Measurements from ENCODE around the gene RNF14.
"Not testable (repeated sequence)": the region's sequence is repeated elsewhere in the genome, so short reads cannot be mapped to it uniquely, and the experiment has no call there.

The RNF14 gene

GRCh38 chr5:141968914-141969608 lies at the start of gene RNF14:
Gene RNF14, plus strand, starts transcription at chr5:141969105. Its CDS starts 4,484 bp downstream, at chr5:141973589.
- DNase-seq, result peak; percentile 41

DNA sequence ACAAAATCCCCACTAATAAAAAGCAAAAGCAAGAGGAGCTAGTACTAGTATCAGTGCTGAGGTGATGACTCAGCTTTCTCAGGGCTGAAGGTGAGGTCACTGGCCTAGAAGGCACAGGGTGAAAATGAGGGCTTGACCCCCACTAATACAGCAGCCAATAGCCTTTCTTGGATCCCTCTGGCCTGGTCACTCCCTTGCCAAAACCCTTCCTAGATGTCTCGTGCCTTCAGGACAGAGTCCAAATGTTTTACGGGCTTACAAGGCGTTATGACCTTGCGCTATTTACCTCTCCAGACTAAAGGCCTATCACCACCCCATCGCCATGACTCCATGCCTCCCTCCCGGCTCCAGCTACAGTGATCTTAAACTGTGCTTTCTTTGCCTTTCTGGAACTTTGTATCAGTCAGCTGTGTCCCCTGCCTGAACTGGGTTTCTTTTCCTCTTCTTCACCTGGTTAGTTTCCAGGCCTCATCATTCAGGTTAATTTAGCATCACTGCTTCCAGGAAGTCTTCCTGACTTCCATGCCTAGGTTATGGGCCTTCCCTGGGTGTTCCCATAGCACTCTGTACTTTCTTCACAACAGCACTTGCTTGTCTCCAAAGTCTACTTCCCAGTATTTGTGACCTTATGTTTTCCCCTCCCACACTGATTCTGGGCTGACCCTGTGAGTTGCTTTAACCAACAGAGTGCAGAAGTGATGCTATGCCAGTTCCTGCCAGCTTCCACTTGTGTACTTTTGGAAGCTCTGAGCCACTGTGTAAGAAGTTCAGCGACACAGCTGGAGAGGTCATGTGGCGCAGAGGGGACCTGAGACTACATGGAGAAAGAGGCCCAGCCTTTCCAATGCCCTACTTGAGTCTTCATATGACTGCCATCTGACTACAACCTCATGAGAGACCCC lies 49.4 kb upstream of the RNF14 start:
- DNase-seq, result no peak

GRCh38 chr5:141920771-141921170 lies 48.1 kb upstream of the RNF14 start:
- no peak for DNase-seq

DNA sequence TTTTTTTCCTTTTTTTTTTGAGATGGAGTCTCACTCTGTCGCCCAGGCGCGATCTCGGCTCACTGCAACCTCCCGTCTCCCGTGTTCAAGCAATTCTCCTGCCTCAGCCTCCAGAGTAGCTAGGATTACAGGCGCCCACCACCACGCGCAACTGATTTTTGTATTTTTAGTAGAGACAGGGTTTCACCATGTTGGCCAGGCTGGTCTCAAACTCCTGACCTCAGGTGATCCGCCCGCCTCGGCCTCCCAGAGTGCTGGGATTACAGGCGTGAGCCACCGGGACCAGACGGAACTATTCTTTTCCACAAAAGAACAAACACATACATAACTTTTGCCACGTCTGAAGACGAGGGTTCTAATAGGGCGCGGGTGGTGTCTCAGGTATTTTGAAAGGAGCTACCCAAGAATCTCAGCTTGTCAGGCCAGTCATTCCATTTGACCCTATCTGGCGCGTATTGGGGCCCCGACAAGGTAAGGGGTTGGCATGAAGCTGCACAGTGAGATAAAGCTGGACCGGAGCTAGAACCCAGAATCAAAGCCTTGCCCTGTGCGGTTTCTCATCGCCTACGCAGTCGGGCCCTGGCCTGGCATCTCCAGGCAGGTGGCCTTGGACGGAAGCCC lies 46.0 kb upstream of the RNF14 start:
- DNase-seq, result not testable (repeated sequence)

- peak; percentile 59 for DNase-seq
Observed at GRCh38 chr5:141923448-141924313, 45.2 kb upstream of the RNF14 start, which contains the start of gene DELE1. Gene DELE1, plus strand, starts transcription at chr5:141923871. Its CDS starts 71 bp downstream, at chr5:141923942.

- no peak for DNase-seq
Observed at GRCh38 chr5:141926434-141926833, 42.5 kb upstream of the RNF14 start.

DNA sequence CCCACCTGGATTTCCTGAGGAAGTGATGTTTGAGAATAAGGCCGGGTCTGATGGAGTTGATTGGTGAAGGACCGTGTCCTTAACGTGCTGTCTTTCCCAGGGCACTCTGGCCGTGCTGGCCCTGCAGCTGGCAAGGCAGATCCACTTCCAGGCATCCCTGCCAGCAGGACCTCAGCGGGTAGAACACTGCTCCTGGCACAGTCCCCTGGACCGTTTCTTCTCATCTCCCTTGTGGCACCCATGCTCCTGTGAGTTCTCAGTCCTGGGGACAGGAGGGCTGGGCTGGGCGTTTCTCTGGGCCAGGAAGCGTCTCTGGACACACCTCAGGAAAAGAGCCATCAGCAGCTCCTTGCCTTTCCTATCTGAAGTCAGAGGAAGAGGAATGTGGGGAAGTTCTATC lies 40.9 kb upstream of the RNF14 start:
- DNase-seq, result no peak

DNA sequence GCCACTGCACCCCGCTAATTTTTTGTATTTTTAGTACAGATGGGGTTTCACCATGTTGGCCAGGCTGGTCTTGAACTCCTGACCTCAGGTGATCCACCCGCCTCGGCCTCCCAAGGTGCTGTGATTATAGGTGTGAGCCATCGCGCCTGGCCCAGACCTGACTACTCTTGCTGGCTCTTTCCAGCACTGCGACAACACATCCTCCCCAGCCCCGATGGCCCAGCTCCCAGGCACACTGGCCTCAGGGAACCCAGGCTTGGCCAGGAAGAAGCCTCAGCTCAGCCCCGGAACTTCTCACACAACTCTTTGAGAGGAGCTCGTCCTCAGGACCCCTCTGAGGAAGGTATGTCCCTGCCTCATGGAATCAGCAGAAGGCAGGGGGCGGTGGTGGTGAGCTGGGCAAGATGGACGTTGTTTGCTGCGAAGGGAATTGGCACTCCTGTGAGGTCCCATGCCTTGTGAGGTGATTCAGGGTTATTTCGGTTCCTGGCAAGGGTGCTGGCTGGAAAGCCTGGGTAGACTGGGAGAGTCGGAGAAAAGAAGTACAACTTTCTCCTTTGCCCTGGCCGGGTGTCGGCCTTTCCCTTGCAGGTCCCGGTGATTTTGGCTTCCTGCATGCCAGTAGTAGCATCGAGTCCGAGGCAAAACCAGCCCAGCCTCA lies 39.4 kb upstream of the RNF14 start:
- DNase-seq, result no peak

DNA sequence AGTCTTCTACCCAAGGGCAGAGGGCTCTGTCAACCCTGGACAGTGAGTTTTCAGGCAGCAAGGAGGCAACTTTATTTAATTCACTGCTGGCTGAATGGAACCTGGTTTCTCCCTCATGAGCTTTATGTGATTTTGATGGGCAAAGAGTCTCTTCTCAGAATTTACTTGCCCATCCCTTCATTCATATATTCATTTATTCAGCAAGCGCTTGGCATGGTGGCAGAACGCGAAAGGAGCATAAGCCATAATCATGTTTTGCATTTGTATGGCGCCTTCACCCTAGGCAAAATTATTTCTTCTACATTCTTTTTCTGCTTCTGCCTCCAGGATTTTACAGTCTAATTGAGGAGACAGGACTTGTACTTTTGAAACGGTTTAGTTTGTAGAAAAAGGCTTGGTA lies 37.2 kb upstream of the RNF14 start:
- DNase-seq, result no peak

- DNase-seq, result no peak
Observed at GRCh38 chr5:141933151-141933550, 35.8 kb upstream of the RNF14 start.

GRCh38 chr5:141934099-141934844 lies 34.6 kb upstream of the RNF14 start:
- DNase-seq, result peak; percentile 16

GRCh38 chr5:141935538-141935937 lies 33.4 kb upstream of the RNF14 start:
- DNase-seq, result no peak

- no peak for DNase-seq
Observed at GRCh38 chr5:141940695-141941271, 28.1 kb upstream of the RNF14 start.

DNA sequence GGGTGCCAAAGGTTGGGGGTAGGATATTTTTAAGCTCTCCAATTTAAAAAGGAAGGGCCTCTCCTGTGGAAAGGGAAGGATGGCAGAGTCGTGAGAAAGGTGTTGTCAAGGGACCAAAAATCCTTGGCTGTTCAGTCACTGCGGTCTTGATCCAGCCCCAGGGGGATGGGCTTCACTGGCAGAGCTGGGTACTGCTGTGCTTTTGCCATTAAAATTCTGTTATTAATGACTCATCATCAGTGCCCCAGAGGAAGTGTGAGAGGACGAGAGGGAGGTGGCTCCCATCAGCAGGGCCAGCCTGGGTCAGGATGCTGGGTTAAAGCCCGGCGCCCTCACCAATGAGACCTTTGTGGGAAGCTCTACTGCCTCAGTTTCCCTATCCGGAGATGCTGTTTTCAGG lies 27.6 kb upstream of the RNF14 start:
- DNase-seq, result no peak

DNA sequence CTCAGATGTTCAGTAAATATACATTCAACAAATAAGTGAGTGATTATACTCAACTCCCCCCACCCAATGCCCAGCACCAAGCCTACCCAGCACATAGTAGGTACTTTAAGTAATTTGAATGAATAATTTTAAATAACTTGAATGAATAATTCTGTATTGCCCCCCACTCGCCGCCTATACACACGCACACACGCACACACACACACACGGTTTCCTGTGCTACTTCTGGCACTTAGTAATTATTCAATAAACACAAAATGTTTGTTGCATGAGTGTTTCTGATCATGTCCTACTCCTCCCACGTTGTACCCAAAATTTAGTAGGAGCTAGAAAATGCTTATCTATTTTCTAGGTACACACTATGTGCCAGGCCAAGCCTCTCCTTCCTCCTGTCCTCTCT lies 27.1 kb upstream of the RNF14 start:
- no peak for DNase-seq

GRCh38 chr5:141942185-141942857 lies 26.6 kb upstream of the RNF14 start:
- DNase-seq, result no peak

GRCh38 chr5:141944076-141944475 lies 24.8 kb upstream of the RNF14 start:
- no peak for DNase-seq

GRCh38 chr5:141945511-141946051 lies 23.3 kb upstream of the RNF14 start:
- DNase-seq, result no peak

DNA sequence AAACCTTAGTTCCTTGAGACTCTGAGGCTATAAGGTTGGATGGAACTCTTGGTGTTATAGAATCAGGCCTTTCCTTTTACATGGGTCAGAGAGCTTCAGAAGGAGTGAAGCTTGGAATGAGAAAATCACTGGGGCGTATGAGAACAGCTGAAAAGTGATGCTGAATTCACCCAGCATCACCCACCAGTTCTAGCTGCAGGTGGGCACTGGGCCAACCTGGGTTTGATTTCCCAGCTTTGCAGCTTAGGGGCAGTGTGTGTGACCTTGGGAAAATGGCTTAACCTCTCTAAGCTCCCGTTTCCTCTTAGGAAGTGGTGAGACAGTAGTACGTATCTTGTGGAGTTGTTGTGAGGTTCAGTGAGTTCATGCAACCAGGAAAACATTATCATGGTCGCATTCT lies 21.6 kb upstream of the RNF14 start:
- DNase-seq, result no peak

DNA sequence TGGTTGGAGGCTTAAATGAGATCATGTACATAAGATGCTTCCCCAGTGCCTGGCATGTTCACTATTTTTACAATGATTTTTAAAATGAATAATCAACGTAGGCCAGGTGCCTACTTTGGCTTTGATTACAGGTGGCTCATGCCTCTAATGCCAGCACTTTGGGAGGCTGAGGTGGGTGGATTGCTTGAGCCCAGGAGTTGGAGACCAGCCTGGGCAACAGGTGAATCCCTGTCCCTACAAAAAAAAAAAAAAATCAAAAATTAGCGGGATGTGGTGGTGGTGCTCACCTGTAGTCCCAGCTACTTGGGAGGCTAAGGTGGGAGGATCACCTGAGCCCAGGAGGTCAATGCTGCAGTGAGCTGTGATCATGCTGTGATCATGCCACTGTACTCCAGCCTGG lies 20.1 kb upstream of the RNF14 start:
- no peak for DNase-seq
